ENCODE measurements around the gene STX10. TPM values are rescaled to one million over a fixed set of nuclear protein-coding genes. Genes with fewer than 3 reads are reported as not detected.

STX10 gene
- total and polyA plus RNA-seq, 9 of the 15 experiments (the other 6 are each of a cell fraction or from before 2014, with no cell fraction given) = 0.51 to 66.3 (median 31.0) TPM

DNA sequence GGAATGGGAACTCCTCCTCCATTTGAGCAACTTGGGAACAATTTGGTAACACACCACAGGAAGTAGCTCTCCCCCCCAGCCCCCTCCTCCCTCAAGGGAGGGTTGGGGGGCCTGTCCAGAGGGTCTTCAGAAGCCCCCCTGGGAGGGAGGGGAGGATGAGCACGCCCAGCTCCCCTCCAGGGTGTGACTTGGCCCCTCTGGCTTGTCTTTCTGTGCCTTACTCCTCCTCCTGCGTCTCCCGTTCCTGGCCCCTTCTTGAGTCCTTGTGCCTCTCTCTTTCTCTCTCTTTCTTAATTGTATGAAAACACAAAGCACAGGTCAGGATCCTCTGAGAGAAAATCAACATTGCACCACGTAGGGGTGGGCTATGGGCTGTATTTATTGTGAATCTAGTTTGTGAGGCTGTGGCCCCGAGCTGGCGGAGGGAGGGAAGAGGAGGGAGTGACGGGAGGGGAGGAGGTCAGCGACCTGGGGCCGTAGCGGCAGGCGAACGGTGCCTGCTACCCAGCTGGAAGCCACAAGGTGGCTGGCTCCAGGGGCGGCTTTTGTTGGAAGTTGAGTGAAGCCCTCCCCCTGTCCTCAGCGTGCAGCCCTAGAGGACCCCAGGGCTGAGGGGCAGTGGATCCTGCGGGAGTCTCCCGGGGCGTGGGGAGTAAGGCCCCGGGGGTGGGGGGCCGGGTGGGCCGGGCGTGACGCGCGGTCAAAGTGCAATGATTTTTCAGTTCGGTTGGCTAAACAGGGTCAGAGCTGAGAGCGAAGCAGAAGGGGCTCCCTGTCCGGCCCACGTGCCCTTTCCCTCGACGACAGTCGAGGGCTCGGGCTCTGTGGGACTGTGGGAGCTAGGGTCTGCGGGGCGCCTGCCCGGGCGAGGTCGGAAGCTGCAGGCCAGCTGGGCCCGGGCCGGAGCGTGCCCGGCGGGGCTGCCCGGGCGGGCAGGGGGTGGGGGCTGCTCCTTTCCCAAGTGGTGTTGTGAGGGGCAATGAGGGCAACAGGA, 53.9 kb downstream of the STX10 start (continued):
- TF ChIP-seq, protein P1, sequence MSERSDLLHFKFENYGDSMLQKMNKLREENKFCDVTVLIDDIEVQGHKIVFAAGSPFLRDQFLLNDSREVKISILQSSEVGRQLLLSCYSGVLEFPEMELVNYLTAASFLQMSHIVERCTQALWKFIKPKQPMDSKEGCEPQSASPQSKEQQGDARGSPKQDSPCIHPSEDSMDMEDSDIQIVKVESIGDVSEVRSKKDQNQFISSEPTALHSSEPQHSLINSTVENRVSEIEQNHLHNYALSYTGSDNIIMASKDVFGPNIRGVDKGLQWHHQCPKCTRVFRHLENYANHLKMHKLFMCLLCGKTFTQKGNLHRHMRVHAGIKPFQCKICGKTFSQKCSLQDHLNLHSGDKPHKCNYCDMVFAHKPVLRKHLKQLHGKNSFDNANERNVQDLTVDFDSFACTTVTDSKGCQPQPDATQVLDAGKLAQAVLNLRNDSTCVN (CRISPR knock-in tag; IDR thresholded peaks at IDR 0.05) = peak; percentile 80; the same call in 1 of the 2 replicates
- TF ChIP-seq XRCC4 (IDR thresholded peaks at IDR 0.05; ENCODE audit: extremely low read depth, insufficient read depth, insufficient read length) (no peak), ZBED1 (IDR thresholded peaks at IDR 0.05) (no peak), TAF1 (IDR thresholded peaks at IDR 0.05; ENCODE audit: control insufficient read depth, extremely low read depth, insufficient read depth, low read length, severe bottlenecking) (no peak), POLR2A (conservative IDR thresholded peaks at IDR 0.05) (peak; percentile 74), STAG1 (CRISPR knock-in tag; IDR thresholded peaks at IDR 0.05; ENCODE audit: borderline replicate concordance) (0 out of 2 replicates have a peak, but pooled peaks have one; percentile 15), HSF4 (CRISPR knock-in tag; IDR thresholded peaks at IDR 0.05; ENCODE audit: borderline replicate concordance) (no peak), FIP1L1 (IDR thresholded peaks at IDR 0.05; ENCODE audit: low read depth, low read length, poor library complexity, severe bottlenecking) (peak; percentile 87), ZNF41 (CRISPR knock-in tag; conservative IDR thresholded peaks at IDR 0.05) (peak; percentile 59; the same call in 1 of the 2 replicates), ADNP (tag; IDR thresholded peaks at IDR 0.05) (no peak), EWSR1 (IDR thresholded peaks at IDR 0.05; ENCODE audit: borderline replicate concordance, low read depth, partially characterized antibody) (no peak), EP300 (IDR thresholded peaks at IDR 0.05; ENCODE audit: low read length) (no peak)
- TF ChIP-seq, protein P2, sequence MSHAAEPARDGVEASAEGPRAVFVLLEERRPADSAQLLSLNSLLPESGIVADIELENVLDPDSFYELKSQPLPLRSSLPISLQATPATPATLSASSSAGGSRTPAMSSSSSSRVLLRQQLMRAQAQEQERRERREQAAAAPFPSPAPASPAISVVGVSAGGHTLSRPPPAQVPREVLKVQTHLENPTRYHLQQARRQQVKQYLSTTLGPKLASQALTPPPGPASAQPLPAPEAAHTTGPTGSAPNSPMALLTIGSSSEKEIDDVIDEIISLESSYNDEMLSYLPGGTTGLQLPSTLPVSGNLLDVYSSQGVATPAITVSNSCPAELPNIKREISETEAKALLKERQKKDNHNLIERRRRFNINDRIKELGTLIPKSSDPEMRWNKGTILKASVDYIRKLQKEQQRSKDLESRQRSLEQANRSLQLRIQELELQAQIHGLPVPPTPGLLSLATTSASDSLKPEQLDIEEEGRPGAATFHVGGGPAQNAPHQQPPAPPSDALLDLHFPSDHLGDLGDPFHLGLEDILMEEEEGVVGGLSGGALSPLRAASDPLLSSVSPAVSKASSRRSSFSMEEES (CRISPR knock-in tag; IDR thresholded peaks at IDR 0.05) = no peak
- TF ChIP-seq, protein P3, sequence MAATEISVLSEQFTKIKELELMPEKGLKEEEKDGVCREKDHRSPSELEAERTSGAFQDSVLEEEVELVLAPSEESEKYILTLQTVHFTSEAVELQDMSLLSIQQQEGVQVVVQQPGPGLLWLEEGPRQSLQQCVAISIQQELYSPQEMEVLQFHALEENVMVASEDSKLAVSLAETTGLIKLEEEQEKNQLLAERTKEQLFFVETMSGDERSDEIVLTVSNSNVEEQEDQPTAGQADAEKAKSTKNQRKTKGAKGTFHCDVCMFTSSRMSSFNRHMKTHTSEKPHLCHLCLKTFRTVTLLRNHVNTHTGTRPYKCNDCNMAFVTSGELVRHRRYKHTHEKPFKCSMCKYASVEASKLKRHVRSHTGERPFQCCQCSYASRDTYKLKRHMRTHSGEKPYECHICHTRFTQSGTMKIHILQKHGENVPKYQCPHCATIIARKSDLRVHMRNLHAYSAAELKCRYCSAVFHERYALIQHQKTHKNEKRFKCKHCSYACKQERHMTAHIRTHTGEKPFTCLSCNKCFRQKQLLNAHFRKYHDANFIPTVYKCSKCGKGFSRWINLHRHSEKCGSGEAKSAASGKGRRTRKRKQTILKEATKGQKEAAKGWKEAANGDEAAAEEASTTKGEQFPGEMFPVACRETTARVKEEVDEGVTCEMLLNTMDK (IDR thresholded peaks at IDR 0.05; ENCODE audit: borderline replicate concordance, insufficient read depth, low read depth, low read length, poor library complexity, severe bottlenecking) = peak; percentile 56
- TF ChIP-seq, protein P4, sequence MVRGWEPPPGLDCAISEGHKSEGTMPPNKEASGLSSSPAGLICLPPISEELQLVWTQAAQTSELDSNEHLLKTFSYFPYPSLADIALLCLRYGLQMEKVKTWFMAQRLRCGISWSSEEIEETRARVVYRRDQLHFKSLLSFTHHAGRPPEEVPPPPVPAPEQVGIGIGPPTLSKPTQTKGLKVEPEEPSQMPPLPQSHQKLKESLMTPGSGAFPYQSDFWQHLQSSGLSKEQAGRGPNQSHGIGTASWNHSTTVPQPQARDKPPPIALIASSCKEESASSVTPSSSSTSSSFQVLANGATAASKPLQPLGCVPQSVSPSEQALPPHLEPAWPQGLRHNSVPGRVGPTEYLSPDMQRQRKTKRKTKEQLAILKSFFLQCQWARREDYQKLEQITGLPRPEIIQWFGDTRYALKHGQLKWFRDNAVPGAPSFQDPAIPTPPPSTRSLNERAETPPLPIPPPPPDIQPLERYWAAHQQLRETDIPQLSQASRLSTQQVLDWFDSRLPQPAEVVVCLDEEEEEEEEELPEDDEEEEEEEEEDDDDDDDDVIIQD (CRISPR knock-in tag; IDR thresholded peaks at IDR 0.05) = no peak
- TF ChIP-seq, protein P5, sequence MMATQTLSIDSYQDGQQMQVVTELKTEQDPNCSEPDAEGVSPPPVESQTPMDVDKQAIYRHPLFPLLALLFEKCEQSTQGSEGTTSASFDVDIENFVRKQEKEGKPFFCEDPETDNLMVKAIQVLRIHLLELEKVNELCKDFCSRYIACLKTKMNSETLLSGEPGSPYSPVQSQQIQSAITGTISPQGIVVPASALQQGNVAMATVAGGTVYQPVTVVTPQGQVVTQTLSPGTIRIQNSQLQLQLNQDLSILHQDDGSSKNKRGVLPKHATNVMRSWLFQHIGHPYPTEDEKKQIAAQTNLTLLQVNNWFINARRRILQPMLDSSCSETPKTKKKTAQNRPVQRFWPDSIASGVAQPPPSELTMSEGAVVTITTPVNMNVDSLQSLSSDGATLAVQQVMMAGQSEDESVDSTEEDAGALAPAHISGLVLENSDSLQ (IDR thresholded peaks at IDR 0.05) = peak; percentile 59; the same call in 1 of the 2 replicates
- TF ChIP-seq, protein P6, sequence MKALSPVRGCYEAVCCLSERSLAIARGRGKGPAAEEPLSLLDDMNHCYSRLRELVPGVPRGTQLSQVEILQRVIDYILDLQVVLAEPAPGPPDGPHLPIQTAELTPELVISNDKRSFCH (CRISPR knock-in tag; IDR thresholded peaks at IDR 0.05) = no peak
- TF ChIP-seq, protein P6 (tag; IDR thresholded peaks at IDR 0.05) = peak; percentile 25; the same call in 1 of the 2 replicates

Measured in K562 (cell line).